HG02973 (cell line): Measurements from ENCODE around the gene MAPT.

Source experiments
- ATAC-seq: cut with Tn5 transposase; IDR thresholded peaks from one replicate; pipeline ENCODE4 v1.9.1; 2021; ENCODE audit warnings: moderate library complexity; ENCODE audit not compliant: unreplicated experiment

MAPT gene

GRCh38 chr17:46043606-46044005 is 149.3 kb downstream of the MAPT start:
- ATAC-seq: no peak

- no peak for ATAC-seq
Measured at GRCh38 chr17:46044286-46044928, 150.1 kb downstream of the MAPT start.

- no peak for ATAC-seq
Measured at GRCh38 chr17:46044989-46045388, 150.6 kb downstream of the MAPT start.

GRCh38 chr17:46045639-46046038 is 151.3 kb downstream of the MAPT start:
- no peak for ATAC-seq

- no peak for ATAC-seq
Measured at GRCh38 chr17:46046957-46047356, 152.6 kb downstream of the MAPT start.

- no peak for ATAC-seq
Measured at GRCh38 chr17:46047398-46047797, 153.0 kb downstream of the MAPT start.

GRCh38 chr17:46047856-46048255 is 153.5 kb downstream of the MAPT start:
- ATAC-seq: no peak

GRCh38 chr17:46049656-46050055 is 155.3 kb downstream of the MAPT start:
- no peak for ATAC-seq

GRCh38 chr17:46053911-46054534 is 159.7 kb downstream of the MAPT start:
- ATAC-seq: no peak

GRCh38 chr17:46056800-46057304 is 162.5 kb downstream of the MAPT start:
- ATAC-seq: no peak

GRCh38 chr17:46057366-46057765 is 163.0 kb downstream of the MAPT start:
- ATAC-seq: no peak

- ATAC-seq: no peak
Measured at GRCh38 chr17:46059486-46059885, 165.1 kb downstream of the MAPT start.

GRCh38 chr17:46060461-46060860 is 166.1 kb downstream of the MAPT start:
- ATAC-seq: no peak

- no peak for ATAC-seq
Measured at GRCh38 chr17:46061435-46061834, 167.1 kb downstream of the MAPT start.

- no peak for ATAC-seq
Measured at GRCh38 chr17:46063241-46063640, 168.9 kb downstream of the MAPT start.

- no peak for ATAC-seq
Measured at GRCh38 chr17:46064460-46064859, 170.1 kb downstream of the MAPT start.

GRCh38 chr17:46071796-46072195 is 177.4 kb downstream of the MAPT start:
- ATAC-seq: no peak

GRCh38 chr17:46072998-46073397 is 178.6 kb downstream of the MAPT start:
- no peak for ATAC-seq

GRCh38 chr17:46074540-46074939 is 180.2 kb downstream of the MAPT start:
- no peak for ATAC-seq
